Measurements from ENCODE around the gene NSUN7. TPM values are rescaled to one million over a fixed set of nuclear protein-coding genes. Genes with fewer than 3 reads are reported as not detected.

The NSUN7 gene
- total RNA-seq, 2 donors from 2014 or later: 17.9 to 29.6 TPM

DNA sequence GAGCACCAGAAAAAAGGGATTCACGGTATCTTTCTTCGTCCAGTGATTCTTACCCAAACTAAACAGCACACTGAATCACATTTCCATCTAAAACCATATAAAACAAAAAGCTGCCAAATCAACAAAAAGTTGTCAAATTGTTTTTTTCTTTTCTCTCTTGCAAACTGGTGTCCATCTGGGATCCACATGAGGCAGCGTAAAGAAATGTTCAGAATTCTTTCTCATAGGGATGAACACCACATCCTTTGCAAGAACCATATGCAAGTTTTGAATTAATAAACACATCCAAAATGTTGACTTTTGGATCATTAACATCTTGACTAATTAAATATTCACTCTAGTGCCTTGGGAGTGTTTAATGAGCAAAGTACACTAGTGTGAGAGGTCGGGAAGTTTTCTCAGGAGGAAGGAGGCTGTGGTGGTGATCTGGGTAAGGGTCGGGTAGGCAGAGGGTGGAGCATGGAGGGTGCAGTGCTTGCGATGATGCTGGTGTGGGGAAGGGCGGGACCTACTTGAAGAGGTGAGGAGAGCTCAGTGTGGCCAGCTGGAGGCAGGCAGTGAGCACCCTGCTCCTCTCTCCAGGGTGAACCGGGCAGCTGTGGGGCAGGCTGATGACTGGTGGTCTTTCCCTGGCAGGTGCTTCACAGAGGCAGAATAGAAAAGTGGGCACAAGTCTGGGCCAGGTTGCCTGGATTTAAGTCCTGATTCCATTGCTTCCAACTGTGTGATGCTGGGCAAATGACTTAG is 72.8 kb downstream of the NSUN7 start:
- no peaks in the 10 kb centered on the region for H3K4me1 ChIP-seq (ENCODE audit: control insufficient read depth, insufficient read depth, low read length)
- H3K36me3 Mint-ChIP-seq (ENCODE audit: low read depth): peaks cover 61% of the 10 kb centered on the region
- H3K27me3 ChIP-seq (ENCODE audit: control insufficient read depth, insufficient read depth, low read length, poor library complexity, severe bottlenecking): no peaks in the 10 kb centered on the region
- H3K9me3 ChIP-seq (ENCODE audit: control insufficient read depth, low read length): no peaks in the 10 kb centered on the region
- H3K9ac ChIP-seq (ENCODE audit: extremely low read depth, low read length, poor library complexity, severe bottlenecking): no peak overlapping the region
- DNase-seq: no peak
- no peak overlapping the region for H3K4me3 ChIP-seq (ENCODE audit: low read length)
- H3K27ac ChIP-seq (ENCODE audit: low read depth, low read length): no peak overlapping the region
- H3K27me3 Mint-ChIP-seq (ENCODE audit: insufficient read depth): no peaks in the 10 kb centered on the region
- WGBS, 2 experiments (ENCODE audit: insufficient coverage in 1 of 2, insufficient read length in 1 of 2): 89 to 90% methylated on average over 6 to 8 of the region's 8 CpGs
- TF ChIP-seq, protein P1, sequence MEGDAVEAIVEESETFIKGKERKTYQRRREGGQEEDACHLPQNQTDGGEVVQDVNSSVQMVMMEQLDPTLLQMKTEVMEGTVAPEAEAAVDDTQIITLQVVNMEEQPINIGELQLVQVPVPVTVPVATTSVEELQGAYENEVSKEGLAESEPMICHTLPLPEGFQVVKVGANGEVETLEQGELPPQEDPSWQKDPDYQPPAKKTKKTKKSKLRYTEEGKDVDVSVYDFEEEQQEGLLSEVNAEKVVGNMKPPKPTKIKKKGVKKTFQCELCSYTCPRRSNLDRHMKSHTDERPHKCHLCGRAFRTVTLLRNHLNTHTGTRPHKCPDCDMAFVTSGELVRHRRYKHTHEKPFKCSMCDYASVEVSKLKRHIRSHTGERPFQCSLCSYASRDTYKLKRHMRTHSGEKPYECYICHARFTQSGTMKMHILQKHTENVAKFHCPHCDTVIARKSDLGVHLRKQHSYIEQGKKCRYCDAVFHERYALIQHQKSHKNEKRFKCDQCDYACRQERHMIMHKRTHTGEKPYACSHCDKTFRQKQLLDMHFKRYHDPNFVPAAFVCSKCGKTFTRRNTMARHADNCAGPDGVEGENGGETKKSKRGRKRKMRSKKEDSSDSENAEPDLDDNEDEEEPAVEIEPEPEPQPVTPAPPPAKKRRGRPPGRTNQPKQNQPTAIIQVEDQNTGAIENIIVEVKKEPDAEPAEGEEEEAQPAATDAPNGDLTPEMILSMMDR (conservative IDR thresholded peaks at IDR 0.05): no peak
- H3K4me1 Mint-ChIP-seq: no peaks in the 10 kb centered on the region
- peaks cover 53% of the 10 kb centered on the region for H3K36me3 ChIP-seq (ENCODE audit: control insufficient read depth, insufficient read depth, low read length)
- no peaks in the 10 kb centered on the region for H3K9me3 Mint-ChIP-seq
- H3K4me3 Mint-ChIP-seq: no peak overlapping the region
- H3K27ac Mint-ChIP-seq: no peak overlapping the region

DNA sequence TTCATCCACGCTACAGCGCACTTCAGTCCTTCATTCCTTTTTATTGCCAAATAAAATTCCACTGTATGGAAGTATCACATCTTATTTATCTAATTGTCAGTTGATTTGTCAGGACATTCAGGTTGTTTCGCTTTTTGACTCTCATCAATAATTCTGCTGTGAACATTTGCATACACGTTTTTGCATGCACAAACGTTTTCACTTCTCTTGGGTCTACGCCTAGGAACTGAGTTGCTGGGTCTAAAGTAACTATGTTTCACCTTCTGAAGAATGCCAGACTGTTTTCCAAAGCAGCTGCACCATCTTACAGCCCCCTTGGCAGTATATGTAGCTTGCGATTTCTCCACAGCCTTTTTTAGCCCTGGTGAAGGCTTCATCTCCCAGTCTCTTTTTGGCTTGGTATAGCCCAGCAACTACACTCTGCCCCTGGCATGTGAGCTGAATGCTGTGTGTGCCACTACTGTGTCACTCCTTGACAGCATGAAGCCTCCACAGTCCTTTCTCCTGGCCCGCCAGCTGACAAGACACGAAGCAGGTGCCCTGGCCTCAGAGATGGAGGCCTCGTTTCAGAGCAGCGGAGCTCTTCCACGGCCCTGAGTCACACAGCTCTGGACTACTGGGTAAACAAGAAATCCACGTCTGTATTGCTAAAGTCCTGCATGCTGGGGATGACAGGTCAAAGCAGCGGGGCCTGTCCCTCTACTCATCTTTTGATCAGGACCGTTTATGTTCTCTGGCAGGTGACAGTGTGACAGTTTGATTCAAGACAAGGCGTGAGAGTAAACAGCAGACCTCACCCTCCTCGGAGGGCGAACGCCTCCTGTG is 75.5 kb downstream of the NSUN7 start:
- Histone ChIP-seq H3K9me3 (ENCODE audit: control insufficient read depth, low read length) (no peaks in the 10 kb centered on the region), H3K4me3 (ENCODE audit: low read length) (no peak overlapping the region), H3K36me3 (ENCODE audit: control insufficient read depth, insufficient read depth, low read length) (peaks cover 55% of the 10 kb centered on the region), H3K27ac (ENCODE audit: low read depth, low read length) (no peak overlapping the region), H3K27me3 (ENCODE audit: control insufficient read depth, insufficient read depth, low read length, poor library complexity, severe bottlenecking) (no peaks in the 10 kb centered on the region), H3K4me1 (ENCODE audit: control insufficient read depth, insufficient read depth, low read length) (no peaks in the 10 kb centered on the region), H3K9ac (ENCODE audit: extremely low read depth, low read length, poor library complexity, severe bottlenecking) (no peak overlapping the region)
- Mint-ChIP-seq H3K36me3 (ENCODE audit: low read depth) (peaks cover 70% of the 10 kb centered on the region), H3K27ac (no peak overlapping the region), H3K4me3 (no peak overlapping the region), H3K27me3 (ENCODE audit: insufficient read depth) (no peaks in the 10 kb centered on the region), H3K9me3 (no peaks in the 10 kb centered on the region), H3K4me1 (no peaks in the 10 kb centered on the region)
- DNase-seq: peak; percentile 7
- WGBS, 2 experiments (ENCODE audit: insufficient coverage in 1 of 2, insufficient read length in 1 of 2): 94 to 95% methylated on average over 18 to 19 of the region's 19 CpGs
- TF ChIP-seq, protein P1 (conservative IDR thresholded peaks at IDR 0.05): no peak

DNA sequence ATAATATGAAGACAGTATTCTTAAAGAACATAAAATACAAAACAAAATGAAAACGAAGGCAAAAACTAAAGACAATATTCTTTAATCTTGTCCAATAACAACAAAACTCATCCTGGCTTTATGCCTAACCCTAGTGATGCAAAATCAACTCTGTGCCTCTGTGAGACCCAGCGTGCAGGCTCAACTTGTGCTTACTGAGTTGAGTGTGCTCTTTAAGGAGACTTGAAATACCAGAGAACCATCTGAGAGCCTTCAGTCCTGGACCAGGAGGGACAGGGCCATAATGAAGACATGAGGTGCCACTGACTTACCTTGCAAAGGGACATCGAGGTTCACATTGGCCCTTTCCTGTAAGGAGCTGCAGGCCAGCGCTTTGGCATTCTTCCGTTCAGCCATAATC is 77.1 kb downstream of the NSUN7 start:
- Histone ChIP-seq H3K36me3 (ENCODE audit: control insufficient read depth, insufficient read depth, low read length) (peaks cover 52% of the 10 kb centered on the region), H3K27ac (ENCODE audit: low read depth, low read length) (no peak overlapping the region), H3K9ac (ENCODE audit: extremely low read depth, low read length, poor library complexity, severe bottlenecking) (no peak overlapping the region), H3K9me3 (ENCODE audit: control insufficient read depth, low read length) (no peaks in the 10 kb centered on the region), H3K4me1 (ENCODE audit: control insufficient read depth, insufficient read depth, low read length) (no peaks in the 10 kb centered on the region), H3K27me3 (ENCODE audit: control insufficient read depth, insufficient read depth, low read length, poor library complexity, severe bottlenecking) (no peaks in the 10 kb centered on the region), H3K4me3 (ENCODE audit: low read length) (no peak overlapping the region)
- Mint-ChIP-seq H3K27me3 (ENCODE audit: insufficient read depth) (no peaks in the 10 kb centered on the region), H3K4me1 (no peaks in the 10 kb centered on the region), H3K27ac (no peak overlapping the region), H3K9me3 (no peaks in the 10 kb centered on the region), H3K4me3 (no peak overlapping the region), H3K36me3 (ENCODE audit: low read depth) (peaks cover 64% of the 10 kb centered on the region)
- TF ChIP-seq, protein P1 (conservative IDR thresholded peaks at IDR 0.05): no peak
- 93 to 97% methylated on average over 4 to 5 of the region's 5 CpGs for WGBS, 2 experiments (ENCODE audit: insufficient coverage in 1 of 2, insufficient read length in 1 of 2)
- DNase-seq: no peak

Data from endodermal cell (in vitro differentiated cells).